GM19238 (cell line): ENCODE measurements around the gene EGLN1.

Source experiments
- DNase-seq: peaks from one replicate; pipeline ENCODE4 v3.0.0; 2011; ENCODE audit warnings: low spot score; ENCODE audit not compliant: insufficient read length

Gene EGLN1

DNA sequence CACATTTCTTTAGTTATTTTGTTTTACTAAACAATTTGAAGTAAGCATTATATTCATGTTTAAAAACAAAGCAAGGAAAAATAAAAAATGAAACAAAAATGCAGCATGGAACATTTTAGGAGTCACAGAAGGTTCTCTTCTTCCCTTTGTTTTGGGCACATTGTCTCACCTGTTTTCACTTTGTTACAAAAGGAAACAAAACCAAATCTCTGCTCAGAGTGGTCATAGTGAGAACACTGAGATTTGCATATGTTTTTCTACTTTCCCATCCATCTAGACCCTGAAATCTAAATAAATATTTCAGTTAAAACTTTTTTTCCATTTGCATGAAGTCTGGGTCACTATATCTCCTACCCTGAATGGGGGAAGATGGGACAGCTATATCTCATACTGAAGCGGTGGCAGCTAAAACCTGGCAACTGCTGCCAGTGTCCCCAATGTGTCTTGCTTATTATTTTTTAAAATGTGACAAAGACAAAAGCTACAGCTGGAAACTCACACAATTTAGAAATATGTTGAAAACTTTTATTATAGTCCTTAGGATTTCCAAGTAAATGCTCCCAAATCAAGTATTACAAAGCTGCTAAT lies 87.9 kb downstream of the EGLN1 start:
- no peak for DNase-seq

DNA sequence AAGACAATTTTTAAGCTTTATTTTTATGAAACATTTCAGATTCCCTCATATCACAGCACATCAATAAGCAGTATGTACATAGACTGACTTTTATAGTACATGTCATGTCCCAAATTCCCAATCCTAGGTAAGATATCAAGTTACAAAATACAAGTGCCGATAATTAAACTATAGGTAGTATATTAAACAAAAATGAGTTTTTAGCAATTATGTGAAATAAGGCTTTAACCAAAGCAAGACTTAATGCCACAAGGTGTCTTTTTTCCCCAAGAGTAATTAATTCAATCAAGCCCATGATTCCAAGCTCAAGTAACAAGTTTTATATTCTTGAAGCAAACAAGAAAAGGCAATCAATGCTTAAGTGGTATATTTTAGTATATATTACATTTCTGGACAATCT lies 89.3 kb downstream of the EGLN1 start:
- DNase-seq = no peak

GRCh38 chr1:231329483-231329882 lies 92.6 kb downstream of the EGLN1 start:
- no peak for DNase-seq

GRCh38 chr1:231327617-231328016 lies 94.5 kb downstream of the EGLN1 start:
- no peak for DNase-seq

- DNase-seq = no peak
Measured at GRCh38 chr1:231326248-231326647, 95.8 kb downstream of the EGLN1 start.

DNA sequence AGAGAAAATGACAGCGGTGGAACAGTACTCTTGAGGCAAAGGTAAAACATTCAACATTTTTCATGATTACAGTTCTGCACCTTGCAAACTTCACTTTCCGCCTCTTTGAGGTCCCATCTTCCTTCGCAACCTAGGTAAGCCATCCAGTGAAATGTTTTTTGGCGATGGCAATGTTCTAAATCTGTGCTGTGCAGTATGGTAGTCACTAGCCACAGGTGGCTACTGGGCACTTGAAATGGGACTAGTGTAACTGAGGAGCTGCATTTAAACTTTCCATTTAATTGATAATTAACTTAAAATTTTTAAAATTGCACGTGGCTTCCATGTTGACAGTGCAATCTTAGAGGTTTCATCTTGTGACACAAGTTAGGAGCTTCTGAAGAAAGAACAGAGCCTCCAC lies 97.4 kb downstream of the EGLN1 start:
- no peak for DNase-seq

DNA sequence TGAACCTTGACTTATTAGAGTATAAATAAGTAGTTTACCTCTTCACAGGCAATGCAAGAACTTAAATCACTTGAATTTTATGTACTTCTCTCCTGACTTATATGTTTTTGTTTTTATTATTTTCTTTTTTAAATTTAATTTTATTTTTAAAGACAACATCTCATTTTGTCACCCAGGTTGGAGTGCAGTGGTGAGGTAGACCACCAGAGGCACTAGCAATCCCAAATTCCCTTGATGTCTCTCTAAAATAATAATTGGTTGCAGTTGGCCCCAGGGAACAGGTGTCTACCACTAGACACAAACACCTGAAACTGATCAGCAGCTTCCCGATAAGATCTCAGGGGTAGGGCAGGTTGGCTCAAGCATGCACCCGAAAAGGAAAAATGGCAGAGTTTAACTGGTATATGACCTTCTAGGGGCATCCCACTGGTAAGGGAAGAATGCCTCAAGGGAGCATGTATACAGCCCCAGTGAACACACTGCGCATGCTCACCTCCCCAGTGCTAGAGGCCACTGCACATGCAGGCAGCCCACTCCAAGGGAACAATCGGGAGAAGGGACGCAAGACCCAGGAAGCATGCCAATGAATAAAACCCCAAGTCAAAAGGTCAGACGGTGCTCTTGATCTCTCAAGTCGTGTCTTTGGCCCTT lies 99.1 kb downstream of the EGLN1 start:
- no peak for DNase-seq

- DNase-seq = no peak
Measured at GRCh38 chr1:231319080-231319479, 103.0 kb downstream of the EGLN1 start.

GRCh38 chr1:231318568-231318967 lies 103.5 kb downstream of the EGLN1 start:
- no peak for DNase-seq

DNA sequence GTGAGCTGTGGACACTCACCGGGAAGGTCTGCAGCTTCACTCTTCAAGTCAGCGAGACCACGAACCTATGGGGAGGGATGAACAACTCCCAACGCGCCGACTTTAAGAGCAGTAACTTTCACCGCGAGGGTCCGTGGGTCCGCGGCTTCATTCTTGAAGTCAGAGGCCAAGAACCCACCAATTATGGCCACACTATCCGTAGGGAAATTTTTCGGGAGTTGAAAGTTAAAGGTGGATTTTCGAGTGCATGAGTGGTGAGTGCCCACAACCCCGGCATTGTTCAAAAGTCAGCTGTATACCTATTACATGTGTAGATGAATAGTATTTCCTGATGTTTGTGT lies 104.1 kb downstream of the EGLN1 start:
- DNase-seq = no peak

DNA sequence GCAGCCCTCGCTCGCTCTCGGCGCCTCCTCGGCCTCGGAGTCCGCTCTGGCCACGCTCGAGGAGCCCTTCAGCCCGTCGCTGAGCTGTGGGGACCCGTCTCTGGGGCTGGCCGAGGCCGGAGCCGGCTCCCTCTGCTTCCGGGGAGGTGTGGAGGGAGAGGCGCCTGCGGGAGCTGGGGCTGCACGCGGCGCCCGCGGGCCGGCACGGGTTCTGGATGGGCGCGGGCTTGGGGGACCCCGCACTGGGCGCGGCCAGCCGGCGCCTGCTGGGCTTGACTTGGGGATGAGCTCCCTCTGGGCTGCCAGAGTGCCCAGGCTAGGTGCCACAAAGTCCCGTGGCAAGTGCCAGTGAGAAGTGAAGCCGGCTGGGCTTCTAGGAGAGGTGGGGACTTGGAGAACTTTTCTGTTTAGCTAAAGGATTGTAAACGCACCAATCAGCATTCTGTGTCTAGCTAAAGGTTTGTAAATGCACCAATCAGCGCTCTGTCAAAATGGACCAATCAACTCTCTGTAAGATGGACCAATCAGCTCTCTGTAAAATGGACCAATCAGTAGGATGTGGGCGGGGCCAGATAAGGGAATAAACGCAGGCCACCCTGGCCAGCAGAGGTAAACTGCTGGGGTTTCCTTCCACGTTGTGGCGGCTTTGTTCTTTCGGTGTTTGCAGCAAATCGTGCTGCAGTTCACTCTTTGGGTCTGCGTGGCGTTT lies 104.6 kb downstream of the EGLN1 start:
- no peak for DNase-seq

GRCh38 chr1:231315887-231316286 lies 106.2 kb downstream of the EGLN1 start:
- peak; percentile 30 for DNase-seq
